ENCODE results near the gene OR2T35. TPM values are rescaled to one million over a fixed set of nuclear protein-coding genes. Genes with fewer than 3 reads are reported as not detected.
"Not testable (repeated sequence)": the region's sequence is repeated elsewhere in the genome, so short reads cannot be mapped to it uniquely, and the experiment has no call there.

Gene OR2T35
- total and polyA plus RNA-seq, 2 donors (not counting 1 experiment from before 2014, with no cell fraction given): 0.10 to 0.30 TPM

- H3K9ac ChIP-seq (ENCODE audit: low read length); H3K4me1 ChIP-seq (ENCODE audit: control insufficient read depth in 2 of 2, insufficient read depth in 2 of 2, low read length in 2 of 2); ATAC-seq (ENCODE audit: low read depth); H4K20me1 ChIP-seq (ENCODE audit: control insufficient read depth, insufficient read depth, low read length, poor library complexity, severe bottlenecking); DNase-seq; CTCF ChIA-PET; POLR2A ChIA-PET; H3K9me3 Mint-ChIP-seq (ENCODE audit: insufficient read depth); H3K79me2 ChIP-seq (ENCODE audit: control insufficient read depth, insufficient read depth, low read length); H2AFZ ChIP-seq (ENCODE audit: insufficient read depth, low read depth, low read length, poor library complexity, severe bottlenecking); H3K27me3 ChIP-seq (replicated peaks in 1 of 4; ENCODE audit: control extremely low read depth in 1 of 4, control insufficient read depth in 3 of 4, insufficient read depth in 4 of 4, low read length in 3 of 4); H3K27ac ChIP-seq (ENCODE audit: low read length in 2 of 2); H3K27ac Mint-ChIP-seq; H3K36me3 ChIP-seq (replicated peaks in 1 of 2; ENCODE audit: control extremely low read depth in 1 of 2, control insufficient read depth in 1 of 2, extremely low read depth in 1 of 2, insufficient read depth in 2 of 2, low read length in 1 of 2); intact Hi-C loops (cut with micrococcal nuclease); H3K4me3 Mint-ChIP-seq; H3K27me3 Mint-ChIP-seq; H3K9me3 ChIP-seq (ENCODE audit: control extremely low read depth in 1 of 3, control insufficient read depth in 2 of 3, insufficient read depth in 1 of 3, low read length in 2 of 3); H3K4me3 ChIP-seq (ENCODE audit: control extremely low read depth in 1 of 5, extremely low read depth in 1 of 5, insufficient read depth in 1 of 5, low read depth in 2 of 5, low read length in 4 of 5); H3K4me2 ChIP-seq (replicated peaks; ENCODE audit: low read depth, low read length, poor library complexity, severe bottlenecking): not testable (repeated sequence)
- WGBS (ENCODE audit: insufficient coverage): no CpG with 5 or more reads among the region's 6 CpGs
- peaks cover 14% of the 10 kb centered on the region for H3K4me1 Mint-ChIP-seq
These were observed 11.7 kb upstream of the OR2T35 start for GRCh38 chr1:248656797-248657196.

GRCh38 chr1:248655354-248655753, 10.3 kb upstream of the OR2T35 start, which contains the start of gene OR2T27:
TSS of gene OR2T27 (minus strand) at chr1:248655528. CDS start at chr1:248650884, 4,644 bp downstream.
- H3K27ac Mint-ChIP-seq; H3K27me3 Mint-ChIP-seq; CTCF ChIA-PET; H3K4me1 ChIP-seq (ENCODE audit: control insufficient read depth in 2 of 2, insufficient read depth in 2 of 2, low read length in 2 of 2); H3K9me3 Mint-ChIP-seq (ENCODE audit: insufficient read depth); POLR2A ChIA-PET; H3K79me2 ChIP-seq (ENCODE audit: control insufficient read depth, insufficient read depth, low read length); intact Hi-C loops (cut with micrococcal nuclease); H3K27ac ChIP-seq (ENCODE audit: low read length in 2 of 2); H3K9me3 ChIP-seq (ENCODE audit: control extremely low read depth in 1 of 3, control insufficient read depth in 2 of 3, insufficient read depth in 1 of 3, low read length in 2 of 3); DNase-seq; H3K4me2 ChIP-seq (replicated peaks; ENCODE audit: low read depth, low read length, poor library complexity, severe bottlenecking); H3K4me3 ChIP-seq (ENCODE audit: control extremely low read depth in 1 of 5, extremely low read depth in 1 of 5, insufficient read depth in 1 of 5, low read depth in 2 of 5, low read length in 4 of 5); H3K36me3 ChIP-seq (replicated peaks in 1 of 2; ENCODE audit: control extremely low read depth in 1 of 2, control insufficient read depth in 1 of 2, extremely low read depth in 1 of 2, insufficient read depth in 2 of 2, low read length in 1 of 2); H3K4me3 Mint-ChIP-seq; H3K27me3 ChIP-seq (replicated peaks in 1 of 4; ENCODE audit: control extremely low read depth in 1 of 4, control insufficient read depth in 3 of 4, insufficient read depth in 4 of 4, low read length in 3 of 4); H4K20me1 ChIP-seq (ENCODE audit: control insufficient read depth, insufficient read depth, low read length, poor library complexity, severe bottlenecking); H2AFZ ChIP-seq (ENCODE audit: insufficient read depth, low read depth, low read length, poor library complexity, severe bottlenecking); H3K9ac ChIP-seq (ENCODE audit: low read length); ATAC-seq (ENCODE audit: low read depth): not testable (repeated sequence)
- no CpG with 5 or more reads among the region's 3 CpGs for WGBS (ENCODE audit: insufficient coverage)
- H3K4me1 Mint-ChIP-seq: peaks cover 12% of the 10 kb centered on the region

GRCh38 chr1:248648770-248649536, 3.9 kb upstream of the OR2T35 start:
- H3K4me1 ChIP-seq (ENCODE audit: control insufficient read depth in 2 of 2, insufficient read depth in 2 of 2, low read length in 2 of 2); H3K27me3 ChIP-seq (replicated peaks in 1 of 4; ENCODE audit: control extremely low read depth in 1 of 4, control insufficient read depth in 3 of 4, insufficient read depth in 4 of 4, low read length in 3 of 4); H3K4me3 Mint-ChIP-seq; H3K27ac Mint-ChIP-seq; H3K9me3 Mint-ChIP-seq (ENCODE audit: insufficient read depth); H3K9me3 ChIP-seq (ENCODE audit: control extremely low read depth in 1 of 3, control insufficient read depth in 2 of 3, insufficient read depth in 1 of 3, low read length in 2 of 3); H3K4me2 ChIP-seq (replicated peaks; ENCODE audit: low read depth, low read length, poor library complexity, severe bottlenecking); H3K9ac ChIP-seq (ENCODE audit: low read length); DNase-seq; POLR2A ChIA-PET; H3K27ac ChIP-seq (ENCODE audit: low read length in 2 of 2); H3K27me3 Mint-ChIP-seq; intact Hi-C loops (cut with micrococcal nuclease); H3K4me3 ChIP-seq (ENCODE audit: control extremely low read depth in 1 of 5, extremely low read depth in 1 of 5, insufficient read depth in 1 of 5, low read depth in 2 of 5, low read length in 4 of 5); CTCF ChIA-PET; H3K36me3 ChIP-seq (replicated peaks in 1 of 2; ENCODE audit: control extremely low read depth in 1 of 2, control insufficient read depth in 1 of 2, extremely low read depth in 1 of 2, insufficient read depth in 2 of 2, low read length in 1 of 2); H4K20me1 ChIP-seq (ENCODE audit: control insufficient read depth, insufficient read depth, low read length, poor library complexity, severe bottlenecking); H3K79me2 ChIP-seq (ENCODE audit: control insufficient read depth, insufficient read depth, low read length); ATAC-seq (ENCODE audit: low read depth); H2AFZ ChIP-seq (ENCODE audit: insufficient read depth, low read depth, low read length, poor library complexity, severe bottlenecking): not testable (repeated sequence)
- H3K4me1 Mint-ChIP-seq: peaks cover 12% of the 10 kb centered on the region
- no CpG with 5 or more reads among the region's 1 CpG for WGBS (ENCODE audit: insufficient coverage)

GRCh38 chr1:248642971-248643651, 2.0 kb downstream of the OR2T35 start:
- H3K79me2 ChIP-seq (ENCODE audit: control insufficient read depth, insufficient read depth, low read length); DNase-seq; H3K9ac ChIP-seq (ENCODE audit: low read length); H3K36me3 ChIP-seq (replicated peaks in 1 of 2; ENCODE audit: control extremely low read depth in 1 of 2, control insufficient read depth in 1 of 2, extremely low read depth in 1 of 2, insufficient read depth in 2 of 2, low read length in 1 of 2); H2AFZ ChIP-seq (ENCODE audit: insufficient read depth, low read depth, low read length, poor library complexity, severe bottlenecking); H3K4me3 ChIP-seq (ENCODE audit: control extremely low read depth in 1 of 5, extremely low read depth in 1 of 5, insufficient read depth in 1 of 5, low read depth in 2 of 5, low read length in 4 of 5); H3K4me2 ChIP-seq (replicated peaks; ENCODE audit: low read depth, low read length, poor library complexity, severe bottlenecking); H4K20me1 ChIP-seq (ENCODE audit: control insufficient read depth, insufficient read depth, low read length, poor library complexity, severe bottlenecking); H3K27me3 Mint-ChIP-seq; CTCF ChIA-PET; H3K4me3 Mint-ChIP-seq; POLR2A ChIA-PET; H3K27ac Mint-ChIP-seq; intact Hi-C loops (cut with micrococcal nuclease); H3K9me3 Mint-ChIP-seq (ENCODE audit: insufficient read depth); H3K9me3 ChIP-seq (ENCODE audit: control extremely low read depth in 1 of 3, control insufficient read depth in 2 of 3, insufficient read depth in 1 of 3, low read length in 2 of 3); H3K27me3 ChIP-seq (replicated peaks in 1 of 4; ENCODE audit: control extremely low read depth in 1 of 4, control insufficient read depth in 3 of 4, insufficient read depth in 4 of 4, low read length in 3 of 4); H3K4me1 ChIP-seq (ENCODE audit: control insufficient read depth in 2 of 2, insufficient read depth in 2 of 2, low read length in 2 of 2): not testable (repeated sequence)
- peak overlapping the region; percentile 74 to 77 for H3K27ac ChIP-seq (ENCODE audit: low read length in 2 of 2)
- peaks cover 12% of the 10 kb centered on the region for H3K4me1 Mint-ChIP-seq
- ATAC-seq (ENCODE audit: low read depth): peak; percentile 94
- WGBS (ENCODE audit: insufficient coverage): no CpG with 5 or more reads among the region's 4 CpGs
